KBM-7 (cell line): ENCODE measurements around the gene TCTN3.
A peak's percentile ranks its signal among the peaks of the same experiment; 100 is the strongest.
"Not testable (repeated sequence)": the region's sequence is repeated elsewhere in the genome, so short reads cannot be mapped to it uniquely, and the experiment has no call there.

Experiments
- DNase-seq: peaks from one replicate; pipeline ENCODE4 v3.0.0-alpha.2; 2015
- in situ Hi-C: fragments of 300-500 bp; cut with MboI; formaldehyde crosslinking; loops from 2 replicates; pipeline ENCODE4 v1.14.3; 2020; ENCODE audit warnings: low sequenced_read_pairs, low pct_unique_long_range_greater_than_20kb, mixed read lengths

TCTN3 gene, protein sequence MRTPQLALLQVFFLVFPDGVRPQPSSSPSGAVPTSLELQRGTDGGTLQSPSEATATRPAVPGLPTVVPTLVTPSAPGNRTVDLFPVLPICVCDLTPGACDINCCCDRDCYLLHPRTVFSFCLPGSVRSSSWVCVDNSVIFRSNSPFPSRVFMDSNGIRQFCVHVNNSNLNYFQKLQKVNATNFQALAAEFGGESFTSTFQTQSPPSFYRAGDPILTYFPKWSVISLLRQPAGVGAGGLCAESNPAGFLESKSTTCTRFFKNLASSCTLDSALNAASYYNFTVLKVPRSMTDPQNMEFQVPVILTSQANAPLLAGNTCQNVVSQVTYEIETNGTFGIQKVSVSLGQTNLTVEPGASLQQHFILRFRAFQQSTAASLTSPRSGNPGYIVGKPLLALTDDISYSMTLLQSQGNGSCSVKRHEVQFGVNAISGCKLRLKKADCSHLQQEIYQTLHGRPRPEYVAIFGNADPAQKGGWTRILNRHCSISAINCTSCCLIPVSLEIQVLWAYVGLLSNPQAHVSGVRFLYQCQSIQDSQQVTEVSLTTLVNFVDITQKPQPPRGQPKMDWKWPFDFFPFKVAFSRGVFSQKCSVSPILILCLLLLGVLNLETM

DNA sequence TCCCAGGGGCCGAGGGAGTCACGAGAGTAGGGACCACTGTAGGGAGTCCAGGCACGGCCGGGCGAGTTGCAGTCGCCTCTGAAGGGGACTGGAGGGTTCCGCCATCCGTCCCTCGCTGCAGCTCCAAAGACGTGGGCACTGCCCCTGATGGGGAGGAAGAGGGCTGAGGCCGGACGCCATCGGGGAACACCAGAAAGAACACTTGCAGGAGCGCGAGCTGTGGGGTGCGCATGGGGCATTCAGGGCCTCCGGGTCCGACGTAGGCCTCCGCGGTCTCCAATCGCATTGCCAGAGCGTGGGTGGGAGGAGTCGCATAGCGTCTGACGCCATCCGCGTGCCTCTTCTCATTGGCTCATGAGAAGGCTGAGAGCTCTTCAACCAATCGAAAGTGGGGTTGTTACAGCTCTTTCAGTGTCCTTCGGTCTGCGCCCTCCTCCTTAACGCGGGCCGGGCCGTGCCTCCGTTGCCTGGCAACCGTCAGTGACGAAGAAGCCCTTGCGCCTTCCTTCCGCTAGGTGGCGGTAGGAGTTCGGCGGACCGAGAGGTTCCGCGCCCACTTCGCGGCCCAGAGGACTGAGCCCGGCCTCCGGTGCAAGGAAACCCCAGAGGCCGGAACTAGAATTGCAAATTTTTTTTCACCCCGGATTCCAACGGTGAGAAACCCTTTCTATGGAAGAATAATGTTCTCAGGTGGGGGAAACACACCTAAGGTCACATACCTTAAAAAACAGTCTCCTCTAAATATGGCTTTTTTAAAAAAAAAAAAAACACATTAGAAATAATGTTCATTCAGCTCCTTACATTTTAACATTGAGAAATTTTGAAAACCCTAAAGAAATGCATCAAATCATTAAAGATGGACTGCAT lies at the start of gene TCTN3:
Gene TCTN3, minus strand, starts transcription at position 260 of the 867 bp plus-strand sequence. Its CDS starts 28 bp downstream, at position 232.
- peak; percentile 99 for DNase-seq
- in situ Hi-C loops: no loop called here

DNA sequence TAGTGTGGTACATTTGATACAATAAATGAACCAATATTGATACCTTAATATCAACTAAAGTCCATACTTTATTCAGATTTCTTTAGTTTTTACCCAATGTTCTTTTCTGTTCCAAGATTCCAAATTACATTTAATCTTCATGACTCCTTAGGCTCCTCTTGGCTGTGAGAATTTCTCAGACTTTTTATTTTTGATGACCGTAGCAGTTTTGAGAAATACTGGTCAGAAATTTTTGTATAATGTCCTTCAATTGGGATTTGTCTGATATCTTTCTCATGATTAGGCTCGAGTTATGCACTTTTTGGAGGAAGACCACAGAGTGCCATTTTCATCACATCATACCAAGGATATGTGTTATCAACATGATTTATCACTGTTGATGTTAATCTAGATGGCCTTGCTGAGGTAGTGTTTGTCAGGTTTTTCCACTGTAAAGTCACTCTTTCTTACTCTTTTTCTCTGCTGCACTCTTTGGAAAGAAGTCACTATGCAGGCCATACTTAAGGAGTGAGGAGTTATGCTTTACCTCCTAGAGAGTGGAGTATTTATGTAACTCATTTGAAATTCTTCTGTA lies 49.3 kb upstream of the TCTN3 start:
- DNase-seq: no peak
- in situ Hi-C loops: no loop called here

DNA sequence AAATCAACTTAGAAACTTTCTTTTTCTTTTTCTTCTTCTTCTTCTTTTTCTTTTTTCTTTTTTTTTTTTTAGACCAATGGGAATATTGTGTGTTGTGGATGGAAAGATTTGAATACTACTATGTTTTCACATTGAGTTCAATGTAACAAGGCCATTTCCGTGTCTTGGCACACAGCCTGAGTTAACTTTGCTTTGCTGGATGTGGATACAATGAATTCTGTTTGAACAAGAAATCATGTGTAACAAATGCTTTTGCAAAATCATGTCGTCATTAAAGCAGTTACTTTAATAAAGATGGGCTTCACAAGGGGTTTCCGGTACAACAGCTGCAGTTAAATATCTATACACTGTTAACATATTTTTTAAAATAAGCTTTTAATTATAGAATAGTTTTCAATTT lies 48.8 kb upstream of the TCTN3 start:
- in situ Hi-C loops: no loop called here
- no peak for DNase-seq

DNA sequence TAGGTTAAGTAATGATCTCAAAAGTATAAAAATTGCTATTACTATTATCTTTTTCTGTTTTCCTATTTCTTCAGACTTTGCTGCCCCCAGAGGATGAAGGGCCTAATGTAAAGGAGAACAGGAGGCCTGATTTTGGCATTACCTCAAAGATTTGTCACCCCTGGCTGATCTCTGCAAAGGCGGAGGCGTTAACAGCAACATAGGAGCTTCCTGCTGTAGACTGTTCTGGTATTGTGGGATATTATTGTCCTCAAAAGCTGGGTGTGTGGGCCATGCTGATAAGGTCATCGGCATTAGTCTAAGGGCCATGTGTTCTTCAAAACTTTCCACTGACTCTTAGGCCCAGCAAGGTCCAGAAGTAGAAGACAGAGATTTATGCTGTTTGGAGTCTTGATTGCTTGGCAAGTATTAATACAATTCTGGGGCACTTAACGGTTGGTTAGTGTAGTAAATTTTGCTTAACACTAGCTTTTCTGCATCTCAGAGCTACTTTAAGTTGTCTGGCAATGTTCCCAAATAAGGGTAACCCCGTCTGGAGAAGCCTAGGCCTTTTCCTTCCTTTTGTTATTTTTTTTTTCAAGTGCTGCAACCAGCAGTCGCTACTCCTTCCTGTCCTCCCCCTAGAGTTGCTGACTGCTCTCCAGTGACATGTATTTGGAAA lies 48.2 kb upstream of the TCTN3 start:
- in situ Hi-C loops: no loop called here
- peak; percentile 84 for DNase-seq

DNA sequence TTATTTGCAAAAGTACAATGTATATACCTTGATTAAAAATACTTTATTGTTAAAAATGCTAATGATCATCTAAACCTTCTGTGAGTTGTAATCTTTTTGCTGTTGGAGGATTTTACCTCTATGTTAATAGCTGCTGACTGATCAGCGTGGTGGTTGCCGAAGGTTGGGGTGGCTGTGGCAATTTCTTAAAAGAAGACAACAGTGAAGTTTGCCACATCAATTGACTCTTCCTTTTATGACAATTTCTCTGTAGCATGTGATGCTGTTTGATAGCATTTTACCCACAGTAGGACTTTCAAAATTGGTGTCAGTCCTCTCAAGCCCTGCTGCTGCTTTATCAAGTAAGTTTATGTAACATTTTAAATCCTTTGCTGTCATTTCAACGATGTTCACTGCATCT lies 45.3 kb upstream of the TCTN3 start:
- DNase-seq: no peak
- in situ Hi-C loops: no loop called here

DNA sequence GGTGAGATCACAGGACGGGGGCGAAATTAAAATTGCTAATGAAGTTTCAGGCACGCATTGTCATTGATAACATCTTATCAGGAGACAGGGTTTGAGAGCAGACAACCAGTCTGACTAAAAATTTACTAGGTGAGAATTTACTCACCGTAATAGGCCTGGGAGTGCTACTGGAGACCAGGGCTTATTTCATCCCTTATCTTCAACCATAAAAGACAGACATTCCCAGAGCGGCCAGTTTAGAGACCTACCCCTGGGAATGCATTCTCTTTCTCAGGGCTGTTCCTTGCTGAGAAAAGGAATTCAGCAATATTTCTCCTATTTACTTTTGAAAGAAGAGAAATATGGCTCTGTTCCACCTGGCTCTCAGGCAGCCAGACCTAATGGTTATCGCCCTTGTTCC lies 39.2 kb upstream of the TCTN3 start:
- DNase-seq, in situ Hi-C loops: not testable (repeated sequence)

DNA sequence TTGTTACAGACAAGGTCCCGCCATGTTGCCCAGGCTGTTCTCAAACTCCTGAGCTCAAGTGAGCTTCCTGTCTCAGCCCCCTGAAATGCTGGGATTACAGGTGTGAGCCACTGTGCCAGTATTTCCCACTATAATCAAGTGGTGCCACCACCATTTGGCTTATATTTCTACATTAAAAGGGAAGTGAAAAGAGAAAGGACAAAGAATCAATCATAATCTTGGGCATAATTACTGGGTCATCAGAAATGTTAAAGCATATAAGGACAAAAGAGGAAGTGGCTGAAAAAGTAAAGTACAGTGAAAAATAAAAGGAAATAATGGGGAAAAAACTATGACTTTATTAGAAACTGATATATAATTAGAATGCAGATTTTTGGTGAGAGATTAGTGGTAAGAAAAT lies 36.5 kb upstream of the TCTN3 start:
- in situ Hi-C loops: no loop called here
- DNase-seq: peak; percentile 55

DNA sequence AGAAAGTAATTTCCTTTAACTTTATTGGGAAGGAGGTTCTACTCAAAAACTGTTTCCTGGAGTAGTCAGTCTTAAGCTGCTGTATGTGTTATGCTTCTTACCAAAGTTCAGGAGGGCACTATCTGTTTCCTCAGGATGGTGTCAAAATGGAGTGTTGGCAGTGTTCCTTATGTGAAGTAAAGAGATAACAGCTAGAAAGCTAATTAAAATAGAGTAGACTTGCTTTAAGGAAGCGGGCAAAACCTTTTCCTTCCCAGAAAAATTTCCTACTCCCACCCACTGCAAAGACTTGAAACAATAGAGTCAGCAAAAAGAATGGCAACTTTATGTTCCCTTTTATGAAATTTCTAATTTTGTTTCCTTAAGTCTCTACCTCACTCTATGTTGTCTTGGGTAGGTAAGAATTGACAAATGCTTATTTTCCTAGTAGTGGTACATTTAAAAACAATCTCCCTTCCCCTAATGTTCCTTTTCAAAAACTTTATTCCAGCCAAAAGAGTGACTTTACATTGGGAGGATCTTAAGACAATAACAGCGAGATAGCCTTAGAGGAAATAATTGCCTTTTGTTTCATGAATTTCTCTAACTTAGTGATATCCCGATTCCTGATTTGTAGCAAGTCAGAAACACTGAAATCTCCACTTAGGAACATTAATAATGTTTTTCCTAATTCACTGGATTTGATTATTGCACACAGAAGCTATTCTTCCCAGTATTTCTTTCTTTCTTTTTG lies 35.8 kb upstream of the TCTN3 start:
- in situ Hi-C loops: no loop called here
- DNase-seq: peak; percentile 52

DNA sequence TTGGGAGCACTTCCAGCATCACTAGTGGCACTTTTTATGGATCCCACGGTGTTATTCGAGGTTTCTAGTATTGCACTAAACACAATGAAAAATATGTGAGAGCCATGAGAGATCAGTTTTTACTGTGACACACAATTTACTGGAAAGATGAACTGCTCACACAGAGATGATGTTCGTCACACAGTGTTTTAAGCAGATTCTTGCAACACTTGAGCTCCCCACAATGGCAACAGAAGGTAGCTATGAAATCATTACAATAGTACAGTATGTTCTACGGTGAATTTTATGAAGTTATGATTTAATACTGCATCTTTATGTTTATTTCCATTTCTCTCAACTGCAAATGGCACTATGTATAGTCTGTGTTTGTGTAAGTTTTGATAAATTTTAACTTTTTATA lies 34.8 kb upstream of the TCTN3 start:
- no peak for DNase-seq

DNA sequence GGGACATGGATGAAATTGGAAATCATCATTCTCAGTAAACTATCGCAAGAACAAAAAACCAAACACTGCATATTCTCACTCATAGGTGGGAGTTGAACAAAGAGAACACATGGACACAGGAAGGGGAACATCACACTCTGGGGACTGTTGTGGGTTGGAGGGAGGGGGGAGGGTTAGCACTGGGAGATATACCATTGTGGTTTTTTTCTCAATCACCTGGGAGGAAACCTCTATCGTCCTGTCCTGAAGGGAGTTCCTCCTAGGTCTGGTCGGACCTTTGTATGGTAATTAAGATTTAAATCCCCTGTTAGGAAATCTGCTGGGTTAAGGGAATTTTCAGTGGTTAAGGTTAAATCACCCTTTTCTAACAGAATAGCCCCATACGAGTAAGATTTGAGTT lies 28.8 kb upstream of the TCTN3 start:
- peak; percentile 47 for DNase-seq
- in situ Hi-C loops: not testable (repeated sequence)

More for the DNA sequence above, 34.8 kb upstream of the TCTN3 start:
- in situ Hi-C loops: no loop called here

DNA sequence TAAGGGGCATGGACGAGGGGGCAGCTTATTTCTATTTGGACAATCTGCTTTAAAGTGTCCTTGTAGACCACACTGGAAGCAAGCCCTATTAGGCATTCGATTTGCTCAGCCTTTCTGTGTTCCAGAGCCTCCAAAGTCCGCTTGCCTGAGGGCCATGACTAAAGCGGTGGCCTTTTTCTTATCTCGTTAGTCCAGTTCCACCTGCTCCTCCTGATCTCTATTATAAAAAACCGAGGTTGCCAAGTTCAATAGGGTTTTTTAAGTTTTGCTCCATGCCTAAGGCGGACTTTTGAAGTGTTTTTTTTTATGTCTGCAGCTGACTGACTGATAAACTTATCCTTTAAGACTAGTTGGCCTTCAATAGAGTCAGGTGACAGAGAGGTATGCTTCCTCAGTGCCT lies 27.0 kb upstream of the TCTN3 start:
- DNase-seq: not testable (repeated sequence)

DNA sequence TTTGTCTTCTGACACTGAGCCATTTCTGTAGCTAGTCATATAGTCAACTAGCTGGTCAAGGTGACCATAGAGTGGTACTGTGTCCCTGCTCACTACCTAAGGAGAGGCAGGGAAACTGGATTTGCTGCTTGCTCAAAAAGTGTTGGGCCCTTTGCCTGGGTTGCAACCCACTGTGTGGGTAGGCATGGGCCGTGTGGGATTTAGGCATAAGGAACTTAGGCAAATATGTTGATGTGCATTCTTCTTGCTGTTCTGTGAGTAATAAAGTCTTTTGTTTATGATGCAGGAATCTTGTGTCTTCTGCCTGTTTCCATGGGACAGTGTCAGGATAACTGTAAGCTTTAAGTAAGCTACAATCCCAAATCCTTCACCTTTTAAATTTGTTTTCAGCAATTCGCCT lies 23.1 kb upstream of the TCTN3 start:
- no peak for DNase-seq
- in situ Hi-C loops: no loop called here

More for the DNA sequence above, 27.0 kb upstream of the TCTN3 start:
- in situ Hi-C loops: not testable (repeated sequence)

DNA sequence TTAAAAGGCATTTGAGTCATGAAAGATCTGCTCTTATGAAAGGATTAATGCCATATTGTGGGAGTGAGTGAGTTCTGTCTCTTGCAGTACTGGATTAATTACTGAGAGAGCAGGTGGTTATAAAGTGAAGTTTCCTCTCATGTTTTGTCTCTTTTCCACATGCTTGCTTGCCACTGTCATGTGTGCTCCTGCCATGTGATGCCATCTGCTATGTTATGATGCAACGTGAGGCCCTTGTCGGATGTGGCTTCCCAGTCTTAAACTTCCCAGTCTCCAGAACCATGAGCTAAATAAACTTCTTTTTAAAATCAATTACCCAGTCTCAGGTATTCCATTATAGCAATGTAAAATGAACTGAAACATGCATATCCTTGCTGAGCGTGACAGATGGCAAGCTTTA lies 22.7 kb upstream of the TCTN3 start:
- no peak for DNase-seq

DNA sequence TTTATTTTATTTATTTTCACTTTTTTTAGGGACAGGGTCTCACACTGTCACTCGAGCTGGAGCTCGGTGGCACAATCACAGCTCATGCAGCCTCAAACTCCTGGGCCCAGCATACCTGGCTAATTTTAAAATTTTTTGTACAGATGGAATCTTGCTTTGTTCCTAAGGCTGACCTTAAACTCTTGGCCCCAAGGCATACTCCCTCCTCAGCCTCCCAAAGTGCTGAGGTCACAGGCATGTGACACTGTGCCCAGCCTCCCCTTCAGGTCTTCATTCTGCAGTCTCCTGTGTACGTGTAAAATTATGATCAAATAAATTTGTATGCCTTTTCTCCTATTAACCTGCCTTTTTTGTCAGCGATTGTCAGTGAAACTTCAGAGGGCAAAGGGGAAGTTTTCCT lies 17.8 kb upstream of the TCTN3 start:
- in situ Hi-C loops: no loop called here
- no peak for DNase-seq

More for the DNA sequence above, 22.7 kb upstream of the TCTN3 start:
- in situ Hi-C loops: no loop called here

DNA sequence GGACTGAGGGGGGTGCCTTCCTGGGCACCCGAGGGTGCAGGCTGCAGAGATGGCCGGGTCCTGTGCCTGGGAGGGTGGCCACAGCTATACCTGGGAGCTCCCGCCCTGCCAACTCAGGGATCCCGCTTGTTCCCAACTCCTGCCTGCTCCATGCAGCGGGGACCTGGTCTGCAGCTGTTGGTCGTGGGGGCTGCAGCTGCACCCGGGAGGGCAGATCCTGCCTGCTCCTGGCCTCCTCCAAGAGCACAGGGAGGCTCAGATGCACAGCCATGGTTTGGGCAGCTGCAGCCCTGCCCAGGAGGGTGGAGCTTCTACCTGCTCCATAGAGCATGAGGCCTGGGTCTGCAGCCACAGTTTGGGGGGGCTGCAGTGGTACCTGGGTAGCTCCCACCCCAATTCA lies 13.3 kb upstream of the TCTN3 start:
- no peak for DNase-seq
- in situ Hi-C loops: no loop called here

DNA sequence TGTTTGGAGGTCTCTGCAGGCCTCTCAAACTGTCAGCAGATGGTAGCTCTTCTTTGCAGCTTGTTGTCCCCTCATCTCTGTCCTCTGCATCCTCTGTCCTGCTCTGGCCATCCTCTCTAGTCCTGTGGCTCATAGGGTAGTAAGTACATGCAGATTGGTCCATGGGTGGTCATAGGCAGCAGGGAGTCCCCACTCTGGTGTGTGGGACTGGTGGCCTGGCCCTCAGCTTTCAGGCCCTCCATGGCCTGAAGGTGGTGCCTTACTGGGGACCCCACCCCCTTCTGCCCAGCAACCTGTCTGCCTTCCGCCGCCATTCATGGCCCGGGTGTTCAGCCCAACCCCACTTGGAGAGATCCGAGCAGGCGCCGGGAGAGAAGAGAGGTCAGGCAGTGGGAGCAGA lies 12.8 kb upstream of the TCTN3 start:
- no peak for DNase-seq
- in situ Hi-C loops: no loop called here

DNA sequence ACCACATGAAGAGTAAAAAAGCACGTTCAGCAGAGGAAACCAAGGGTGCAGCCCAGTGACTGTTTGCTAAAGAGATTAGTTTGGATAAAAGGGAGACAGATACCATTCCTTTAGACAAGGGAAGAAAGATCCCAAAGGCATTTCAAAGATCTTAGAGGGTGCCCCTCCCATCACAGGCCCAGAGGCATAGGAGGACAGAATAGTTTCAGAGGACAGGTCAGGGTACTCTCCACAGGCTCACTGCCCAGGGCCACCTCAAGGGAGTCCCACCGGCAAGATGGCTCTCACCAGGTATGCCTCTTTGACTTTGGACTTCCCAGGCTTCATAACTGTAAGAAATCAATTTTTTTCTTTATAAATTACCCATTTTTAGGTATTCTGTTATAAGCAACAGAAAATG lies 4.7 kb upstream of the TCTN3 start:
- in situ Hi-C loops: no loop called here

DNA sequence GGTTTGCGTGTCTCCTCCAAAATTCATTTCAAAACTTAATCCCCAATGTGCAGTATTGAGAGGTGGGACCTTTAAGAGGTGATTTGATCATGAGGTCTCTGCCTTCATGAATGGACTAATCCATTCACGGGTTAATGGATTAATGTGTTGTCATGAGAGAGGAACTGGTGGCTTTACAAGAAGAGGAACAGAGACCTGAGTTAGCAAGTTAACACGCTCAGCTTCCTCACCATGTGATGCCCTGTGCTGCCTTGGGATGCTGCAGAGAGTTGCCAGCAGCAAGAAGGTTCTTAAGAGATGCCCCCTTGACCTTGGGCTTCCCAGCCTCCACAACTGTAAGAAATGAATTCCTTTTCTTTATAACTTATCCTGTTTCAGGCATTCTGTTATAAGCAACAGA lies 3.7 kb upstream of the TCTN3 start:
- peak; percentile 25 for DNase-seq
- in situ Hi-C loops: no loop called here

More for the DNA sequence above, 4.7 kb upstream of the TCTN3 start:
- DNase-seq: no peak
